ENCODE data around the gene ABTB1.
"Not testable (repeated sequence)": the region's sequence is repeated elsewhere in the genome, so short reads cannot be mapped to it uniquely, and the experiment has no call there.

The ABTB1 gene

DNA sequence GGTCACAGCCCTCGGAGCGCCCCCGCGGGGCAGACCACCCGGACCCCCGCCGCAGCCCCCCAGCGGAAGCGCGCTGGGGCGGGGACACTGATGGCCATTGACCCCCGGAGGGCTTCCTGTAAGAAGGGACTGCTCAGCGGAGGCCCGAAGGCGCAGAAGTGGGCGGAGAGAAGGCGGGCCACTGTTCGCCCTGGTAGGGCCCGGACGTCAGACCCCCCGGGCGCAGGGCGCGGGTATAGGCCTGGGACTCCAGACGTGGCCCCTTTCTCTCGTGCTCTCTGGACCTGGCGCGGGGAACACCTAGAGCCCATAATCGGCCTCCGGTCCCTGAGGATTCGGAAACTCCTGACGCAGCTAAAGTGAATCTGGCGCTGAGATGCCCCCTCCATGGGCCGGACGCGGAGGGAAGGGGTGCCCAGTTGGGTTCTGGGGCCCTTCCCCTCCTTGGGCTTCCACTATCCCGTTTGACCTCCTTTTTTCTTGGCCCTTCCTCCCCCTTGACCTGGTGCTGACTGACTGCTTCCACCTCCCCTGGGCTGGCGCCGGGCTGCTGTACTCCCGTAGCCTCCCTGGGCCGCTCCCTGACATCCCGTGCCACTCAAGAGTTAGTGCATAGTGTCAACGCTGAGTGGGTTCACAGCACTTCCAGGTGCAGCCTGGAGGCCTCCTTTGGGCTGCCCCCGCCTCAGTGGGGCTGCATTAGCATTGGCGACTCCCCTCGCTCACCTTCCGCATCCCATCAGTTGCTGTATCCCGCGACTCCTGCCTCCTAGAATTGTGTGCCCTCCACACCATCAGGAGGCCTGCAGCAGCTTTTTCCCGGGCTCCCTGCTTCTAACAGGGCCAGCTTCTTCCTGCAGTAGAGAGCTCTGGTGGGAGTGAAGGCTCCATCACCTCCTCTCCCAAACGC lies 694 bp downstream of the ABTB1 start:
- DNase-seq: no peak

GRCh38 chr3:127674101-127674721 lies 1.5 kb downstream of the ABTB1 start:
- DNase-seq: no peak

DNA sequence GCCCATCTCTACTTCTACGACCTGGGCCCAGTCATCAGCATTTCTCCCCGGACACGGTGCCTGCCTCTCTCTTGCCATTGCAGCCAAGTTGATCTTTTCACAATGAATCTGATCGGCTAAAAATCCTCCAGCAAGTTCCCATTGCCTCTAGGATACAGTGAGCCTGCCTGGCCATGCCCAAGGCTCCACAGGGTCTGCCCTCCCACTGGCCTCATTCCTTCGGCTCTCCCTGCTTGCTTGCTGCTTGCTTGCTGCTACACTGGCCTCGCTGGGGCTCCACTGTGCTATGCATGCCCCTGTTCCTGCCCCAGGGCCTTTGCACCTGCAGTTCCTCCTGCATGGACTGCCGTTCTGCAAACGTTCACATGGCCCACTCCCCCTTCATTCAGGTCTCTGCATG lies 2.0 kb downstream of the ABTB1 start:
- DNase-seq: no peak

DNA sequence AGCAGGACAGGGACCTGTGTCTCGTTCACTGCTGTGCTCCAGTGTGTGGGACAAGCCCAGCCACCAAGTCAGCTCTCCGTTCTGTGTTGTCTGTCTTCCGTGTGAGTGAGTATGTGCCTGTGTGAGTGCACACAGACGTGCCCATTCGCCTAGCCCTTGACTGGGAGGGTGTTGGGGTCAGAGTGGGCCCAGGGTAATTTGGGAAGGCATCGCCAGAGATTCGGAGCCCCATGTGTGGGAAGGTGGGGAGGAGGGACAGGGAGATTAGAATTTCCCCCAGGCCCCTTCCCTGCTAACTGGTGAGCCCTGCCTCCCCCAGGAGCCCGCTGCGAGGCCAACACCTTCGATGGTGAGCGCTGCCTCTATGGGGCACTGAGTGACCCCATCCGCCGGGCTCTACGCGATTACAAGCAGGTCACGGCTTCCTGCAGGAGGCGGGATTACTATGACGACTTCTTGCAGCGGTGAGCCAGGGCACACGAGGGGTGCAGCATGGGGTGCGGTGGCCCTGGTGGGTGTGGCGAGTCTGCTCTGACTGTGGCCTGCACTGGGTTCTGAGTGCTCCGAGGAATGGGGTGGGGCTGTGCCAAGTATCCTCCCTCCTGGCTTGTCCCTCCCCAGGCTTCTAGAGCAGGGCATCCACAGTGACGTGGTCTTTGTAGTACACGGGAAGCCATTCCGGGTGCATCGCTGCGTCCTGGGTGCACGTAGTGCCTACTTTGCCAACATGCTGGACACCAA lies 3.1 kb downstream of the ABTB1 start:
- DNase-seq: no peak

GRCh38 chr3:127676456-127676855 lies 3.7 kb downstream of the ABTB1 start:
- no peak for DNase-seq

DNA sequence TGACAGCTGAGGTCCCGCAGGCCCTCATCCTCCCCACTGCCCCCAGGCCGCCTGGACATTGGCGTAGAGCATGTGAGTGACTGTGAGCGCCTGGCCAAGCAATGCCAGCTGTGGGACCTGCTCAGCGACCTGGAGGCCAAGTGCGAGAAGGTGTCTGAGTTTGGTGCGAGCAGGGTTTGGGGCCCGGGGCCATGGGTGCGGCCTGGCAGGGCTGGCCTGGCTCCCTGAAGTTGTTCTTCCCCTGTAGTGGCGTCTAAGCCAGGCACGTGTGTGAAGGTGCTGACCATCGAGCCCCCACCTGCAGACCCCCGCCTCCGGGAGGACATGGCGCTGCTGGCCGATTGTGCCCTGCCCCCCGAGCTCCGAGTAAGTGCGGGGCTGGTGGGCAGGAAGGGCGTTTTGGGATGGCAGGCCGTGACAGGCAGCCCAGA lies 4.2 kb downstream of the ABTB1 start:
- no peak for DNase-seq

- DNase-seq: no peak
Measured at GRCh38 chr3:127677541-127678314, 5.0 kb downstream of the ABTB1 start.

DNA sequence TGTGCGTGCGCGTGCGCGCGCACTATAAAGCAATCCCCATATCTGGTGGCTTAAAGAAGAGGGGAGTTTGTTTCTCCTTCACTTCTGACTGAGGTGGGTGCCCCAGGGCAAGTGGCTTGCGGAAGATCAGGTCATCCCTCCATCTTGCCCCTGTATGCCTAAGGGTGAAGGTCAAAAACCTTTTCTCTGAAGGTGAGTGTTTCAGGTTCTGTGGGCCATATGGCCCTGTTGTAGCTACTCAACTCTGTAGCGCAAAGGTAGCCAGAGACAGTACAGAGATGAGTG lies 5.5 kb downstream of the ABTB1 start:
- DNase-seq: no peak

- DNase-seq: no peak
Measured at GRCh38 chr3:127678611-127679533, 6.1 kb downstream of the ABTB1 start.

DNA sequence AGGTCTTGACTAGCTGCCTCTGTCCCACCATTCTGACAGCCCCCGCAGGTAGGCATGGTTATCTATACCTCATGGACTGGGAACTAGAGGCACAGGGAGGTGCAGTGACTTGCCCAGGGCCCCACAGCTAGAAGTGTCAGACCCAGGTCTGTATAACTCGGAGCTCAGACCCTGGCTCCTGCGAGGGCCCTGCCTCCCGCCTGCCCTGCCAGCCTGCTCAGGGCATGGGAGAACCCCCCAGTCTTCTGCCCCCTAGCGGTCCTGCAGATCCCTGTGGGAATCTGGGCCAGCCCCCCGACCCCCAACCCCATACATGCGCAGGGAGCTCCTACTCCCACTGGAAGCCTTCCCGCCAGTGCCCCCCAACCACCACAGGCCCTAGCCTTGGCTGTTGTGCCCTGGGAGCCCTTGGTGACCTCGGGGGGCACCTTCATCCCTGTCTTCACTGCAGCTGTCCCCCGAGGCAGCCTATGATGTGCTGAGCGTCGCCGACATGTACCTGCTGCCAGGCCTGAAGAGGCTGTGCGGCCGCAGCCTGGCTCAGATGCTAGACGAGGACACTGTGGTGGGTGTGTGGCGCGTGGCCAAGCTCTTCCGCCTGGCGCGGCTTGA lies 6.9 kb downstream of the ABTB1 start:
- no peak for DNase-seq

DNA sequence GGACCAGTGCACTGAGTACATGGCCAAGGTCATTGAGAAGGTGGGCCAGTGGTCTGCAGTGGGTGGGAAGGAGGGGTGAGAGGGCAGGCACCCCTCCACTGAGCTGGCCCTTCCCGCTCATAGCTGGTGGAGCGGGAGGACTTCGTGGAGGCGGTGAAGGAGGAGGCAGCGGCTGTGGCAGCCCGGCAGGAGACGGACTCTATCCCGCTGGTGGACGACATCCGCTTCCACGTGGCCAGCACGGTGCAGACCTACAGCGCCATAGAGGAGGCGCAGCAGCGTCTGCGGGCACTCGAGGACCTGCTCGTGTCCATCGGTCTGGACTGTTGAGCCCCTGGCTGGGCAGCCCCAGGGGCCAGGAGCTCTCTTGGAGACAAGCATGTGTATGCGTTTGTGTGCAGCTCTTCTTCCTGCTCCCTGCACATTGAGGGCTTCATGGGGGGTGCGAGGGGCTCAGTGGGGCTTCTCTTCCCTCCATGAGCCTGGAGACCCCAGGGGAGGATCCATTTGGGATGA lies 7.5 kb downstream of the ABTB1 start:
- no peak for DNase-seq

DNA sequence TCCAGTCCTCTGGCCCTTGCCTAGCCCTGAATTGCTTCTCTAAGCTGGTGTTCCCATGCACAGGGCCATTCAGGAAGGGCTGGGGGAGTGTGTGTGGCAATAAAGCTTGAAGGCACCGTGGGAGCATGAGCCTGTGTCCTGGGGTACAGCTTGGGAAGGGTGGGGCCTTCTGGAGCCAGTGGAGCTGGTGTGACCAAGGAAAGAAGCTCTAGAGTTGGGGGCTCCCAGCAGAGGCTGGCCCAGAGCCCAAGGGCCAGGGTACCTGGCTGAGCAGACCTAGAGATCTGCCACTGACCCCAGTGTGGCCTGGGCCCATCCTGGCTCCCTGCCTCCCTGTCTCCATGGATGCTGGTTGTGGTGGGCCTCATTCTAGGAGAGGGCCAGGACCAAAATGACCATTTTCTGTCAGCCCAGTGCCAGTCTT lies 8.1 kb downstream of the ABTB1 start:
- no peak for DNase-seq

GRCh38 chr3:127682175-127682554 lies 9.4 kb downstream of the ABTB1 start:
- not testable (repeated sequence) for DNase-seq

DNA sequence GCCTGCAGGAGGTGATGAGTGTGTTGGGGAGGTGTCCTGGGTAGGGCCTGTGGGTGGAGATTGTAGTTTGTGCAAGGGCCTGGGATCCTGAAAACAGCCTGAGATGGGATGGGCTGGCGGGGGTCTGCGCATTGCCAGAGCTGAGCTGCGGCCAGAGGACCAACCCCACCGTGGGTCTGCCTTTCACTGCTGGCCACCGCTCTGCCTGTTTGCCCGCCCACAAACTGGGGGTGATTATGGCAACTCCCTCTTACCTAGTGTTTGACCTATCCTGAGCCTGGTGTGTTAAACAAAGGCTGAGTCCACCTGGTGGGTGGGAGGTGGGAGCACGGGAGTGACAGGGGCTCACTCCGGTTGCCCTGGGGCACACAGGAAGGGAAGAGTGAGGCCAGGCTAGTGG lies 9.8 kb downstream of the ABTB1 start:
- DNase-seq: no peak

DNA sequence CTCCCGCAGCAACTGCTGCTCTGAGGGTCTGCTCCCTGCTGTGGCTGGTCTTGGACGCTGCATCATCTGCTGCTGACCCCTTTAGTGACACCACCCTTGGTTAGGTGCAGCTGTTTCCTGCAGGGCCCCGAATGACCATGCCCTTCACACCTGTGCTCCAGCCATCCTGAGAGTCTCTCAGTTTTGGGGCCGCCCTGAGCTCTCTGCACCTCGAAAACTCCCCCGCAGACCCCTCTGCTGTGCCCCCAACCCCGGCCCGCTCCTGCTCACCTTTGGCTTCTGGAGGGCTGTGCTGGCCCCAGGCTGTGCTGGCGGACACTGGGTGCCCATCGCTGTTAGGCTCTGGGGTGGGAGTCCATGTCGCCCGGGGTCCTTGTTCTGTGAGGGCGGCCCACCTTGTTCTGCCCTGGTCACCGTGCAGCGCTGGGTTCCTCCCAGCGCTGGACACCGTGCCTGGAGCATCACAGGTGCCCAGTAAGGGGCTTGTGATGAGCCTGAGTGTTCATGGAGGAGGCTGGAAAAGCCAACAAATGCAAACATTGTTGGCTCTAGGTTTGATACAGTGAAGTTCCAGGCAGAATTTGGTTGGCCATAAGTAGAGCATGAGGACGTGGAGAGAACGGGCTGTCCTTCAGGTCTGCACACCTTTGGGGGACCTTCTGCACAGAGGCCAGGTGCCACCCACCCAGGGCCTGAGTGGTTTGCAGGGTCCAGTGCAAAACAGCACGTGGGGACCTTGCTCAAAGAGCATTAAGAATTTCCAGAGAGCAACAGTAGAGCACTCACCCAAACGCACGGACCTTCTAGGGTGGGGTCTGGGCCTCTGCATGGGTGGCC lies 12.3 kb downstream of the ABTB1 start:
- DNase-seq: no peak

- no peak for DNase-seq
Measured at GRCh38 chr3:127685708-127686511, 13.2 kb downstream of the ABTB1 start.

GRCh38 chr3:127686512-127686894 lies 13.8 kb downstream of the ABTB1 start:
- no peak for DNase-seq

DNA sequence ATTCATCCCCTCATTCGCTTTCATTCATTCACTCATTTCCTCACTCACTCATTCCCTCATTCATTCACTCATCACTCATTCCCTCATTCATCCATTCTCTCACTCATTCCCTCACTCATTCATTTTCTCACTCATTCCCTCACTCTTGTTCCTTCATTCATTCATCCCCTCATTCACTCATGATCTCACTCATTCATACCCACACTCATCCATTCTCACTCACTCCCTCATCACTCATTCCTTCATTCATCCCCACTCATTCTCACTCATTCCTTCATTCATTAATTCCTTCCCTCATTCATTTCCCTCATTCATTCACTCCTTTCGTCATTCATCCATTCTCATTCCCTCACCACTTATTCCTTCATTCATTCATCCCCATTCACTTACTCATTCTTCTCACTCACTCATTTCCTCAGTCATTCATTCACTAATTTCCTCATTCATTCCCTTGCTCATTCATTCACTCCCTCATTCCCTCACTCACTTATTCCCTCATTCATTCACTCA lies 14.5 kb downstream of the ABTB1 start:
- no peak for DNase-seq

- DNase-seq: no peak
Measured at GRCh38 chr3:127688022-127688415, 15.3 kb downstream of the ABTB1 start.

Data from NCI-H1417 treated with DMSO at 0.1 percent for 48 hours (cell line).